22Rv1 (cell line): Measurements from ENCODE around the gene KIAA1614.

Experiments used
- CTCF ChIP-seq: fragments of 450-650 bp; IDR thresholded peaks from 2 replicates; pipeline ENCODE4 v1.5.1; 2017; ENCODE audit warnings: mild to moderate bottlenecking
- ZFX ChIP-seq: fragments of 450-650 bp; IDR thresholded peaks from 2 replicates; pipeline ENCODE4 v1.6.1; 2017; ENCODE audit warnings: antibody characterized with exemption, borderline replicate concordance

GRCh38 chr1:180948641-180949615, 36.2 kb downstream of the KIAA1614 start:
- TF ChIP-seq CTCF = no peak
- TF ChIP-seq ZFX = no peak
